Adipocyte (in vitro differentiated cells): ENCODE results near the gene DSC1.
"Not testable (repeated sequence)": the region's sequence is repeated elsewhere in the genome, so short reads cannot be mapped to it uniquely, and the experiment has no call there.

Experiments
- DNase-seq: peaks from one replicate; pipeline ENCODE4 v3.0.0-alpha.2; 2015; ENCODE audit warnings: low read depth
- H3K27me3 ChIP-seq: replicated peaks from 2 replicates; pipeline ENCODE4 v1.7.0; 2013; ENCODE audit warnings: mild to moderate bottlenecking, low read length, moderate library complexity; ENCODE audit not compliant: control insufficient read depth, insufficient read depth
- H3K36me3 ChIP-seq: 2 replicates; pipeline ENCODE4 v1.7.0; 2013; ENCODE audit warnings: low read length, mild to moderate bottlenecking, moderate library complexity; ENCODE audit not compliant: control insufficient read depth, insufficient read depth, severe bottlenecking
- H3K4me1 ChIP-seq: 2 replicates; pipeline ENCODE4 v1.7.0; 2013; ENCODE audit warnings: mild to moderate bottlenecking, low read length, moderate library complexity; ENCODE audit not compliant: control insufficient read depth, insufficient read depth
- H3K4me3 ChIP-seq: 2 replicates; pipeline ENCODE4 v1.7.0; 2013; ENCODE audit warnings: mild to moderate bottlenecking, low read length, moderate library complexity
- H3K9ac ChIP-seq: 2 replicates; pipeline ENCODE4 v1.7.0; 2013; ENCODE audit warnings: mild to moderate bottlenecking, low read length, moderate library complexity
- H3K9me3 ChIP-seq: 2 replicates; pipeline ENCODE4 v1.7.0; 2013; ENCODE audit warnings: mild to moderate bottlenecking, low read length, moderate library complexity; ENCODE audit not compliant: control insufficient read depth

The DSC1 gene

GRCh38 chr18:31138709-31139108, 23.9 kb downstream of the DSC1 start:
- H3K4me1 ChIP-seq, result no peaks in the 10 kb centered on the region
- DNase-seq, result no peak

GRCh38 chr18:31134988-31135529, 27.6 kb downstream of the DSC1 start:
- H3K9ac ChIP-seq, result no peak overlapping the region
- no peak overlapping the region for H3K4me3 ChIP-seq
- H3K36me3 ChIP-seq, result no peaks in the 10 kb centered on the region
- H3K9me3 ChIP-seq, result no peaks in the 10 kb centered on the region
- no peak for DNase-seq
- no peaks in the 10 kb centered on the region for H3K4me1 ChIP-seq
- no peaks in the 10 kb centered on the region for H3K27me3 ChIP-seq

More at GRCh38 chr18:31138709-31139108, 23.9 kb downstream of the DSC1 start:
- H3K36me3 ChIP-seq, result no peaks in the 10 kb centered on the region
- H3K9me3 ChIP-seq, result no peaks in the 10 kb centered on the region
- no peak overlapping the region for H3K4me3 ChIP-seq
- no peak overlapping the region for H3K9ac ChIP-seq
- H3K27me3 ChIP-seq, result no peaks in the 10 kb centered on the region

- H3K36me3 ChIP-seq, result no peaks in the 10 kb centered on the region
- H3K4me1 ChIP-seq, result no peaks in the 10 kb centered on the region
- H3K27me3 ChIP-seq, result no peaks in the 10 kb centered on the region
- H3K9me3 ChIP-seq, result no peaks in the 10 kb centered on the region
- H3K4me3 ChIP-seq, result no peak overlapping the region
- no peak for DNase-seq
- no peak overlapping the region for H3K9ac ChIP-seq
Observed at GRCh38 chr18:31129398-31130115, 33.1 kb downstream of the DSC1 start.

GRCh38 chr18:31125878-31126277, 36.8 kb downstream of the DSC1 start:
- no peaks in the 10 kb centered on the region for H3K27me3 ChIP-seq
- H3K4me3 ChIP-seq, result no peak overlapping the region
- H3K4me1 ChIP-seq, result no peaks in the 10 kb centered on the region
- DNase-seq, result no peak
- H3K36me3 ChIP-seq, result no peaks in the 10 kb centered on the region
- H3K9me3 ChIP-seq, result no peaks in the 10 kb centered on the region
- no peak overlapping the region for H3K9ac ChIP-seq

GRCh38 chr18:31123125-31123524, 39.5 kb downstream of the DSC1 start:
- H3K36me3 ChIP-seq, H3K4me3 ChIP-seq, H3K9me3 ChIP-seq, H3K4me1 ChIP-seq, H3K27me3 ChIP-seq, H3K9ac ChIP-seq, DNase-seq: not testable (repeated sequence)

GRCh38 chr18:31120594-31120993, 42.1 kb downstream of the DSC1 start:
- H3K9ac ChIP-seq, result no peak overlapping the region
- DNase-seq, result no peak
- no peaks in the 10 kb centered on the region for H3K9me3 ChIP-seq
- H3K4me3 ChIP-seq, result no peak overlapping the region
- no peaks in the 10 kb centered on the region for H3K36me3 ChIP-seq
- H3K27me3 ChIP-seq, result no peaks in the 10 kb centered on the region
- H3K4me1 ChIP-seq, result no peaks in the 10 kb centered on the region

- peaks cover 4% of the 10 kb centered on the region for H3K9me3 ChIP-seq
- H3K9ac ChIP-seq, result no peak overlapping the region
- no peaks in the 10 kb centered on the region for H3K36me3 ChIP-seq
- peaks cover 5% of the 10 kb centered on the region for H3K27me3 ChIP-seq
- no peak for DNase-seq
- H3K4me3 ChIP-seq, result no peak overlapping the region
- H3K4me1 ChIP-seq, result no peaks in the 10 kb centered on the region
Observed at GRCh38 chr18:31116853-31117595, 45.6 kb downstream of the DSC1 start.

- H3K27me3 ChIP-seq, result peaks cover 5% of the 10 kb centered on the region
- DNase-seq, result no peak
- H3K4me3 ChIP-seq, result no peak overlapping the region
- no peaks in the 10 kb centered on the region for H3K4me1 ChIP-seq
- H3K36me3 ChIP-seq, result no peaks in the 10 kb centered on the region
- peaks cover 4% of the 10 kb centered on the region for H3K9me3 ChIP-seq
- no peak overlapping the region for H3K9ac ChIP-seq
Observed at GRCh38 chr18:31112804-31113203, 49.9 kb downstream of the DSC1 start.

GRCh38 chr18:31105733-31106132, 56.9 kb downstream of the DSC1 start:
- Histone ChIP-seq H3K36me3 (no peaks in the 10 kb centered on the region), H3K4me1 (no peaks in the 10 kb centered on the region), H3K9me3 (no peaks in the 10 kb centered on the region), H3K4me3 (no peak overlapping the region), H3K9ac (no peak overlapping the region), H3K27me3 (peaks cover 12% of the 10 kb centered on the region)
- no peak for DNase-seq

GRCh38 chr18:31104444-31104843, 58.2 kb downstream of the DSC1 start:
- H3K4me1 ChIP-seq, result no peaks in the 10 kb centered on the region
- H3K27me3 ChIP-seq, result peaks cover 25% of the 10 kb centered on the region
- no peak overlapping the region for H3K4me3 ChIP-seq
- no peaks in the 10 kb centered on the region for H3K36me3 ChIP-seq
- H3K9ac ChIP-seq, result no peak overlapping the region
- DNase-seq, result no peak
- H3K9me3 ChIP-seq, result no peaks in the 10 kb centered on the region

- Histone ChIP-seq H3K36me3 (no peaks in the 10 kb centered on the region), H3K4me3 (no peak overlapping the region), H3K27me3 (peaks cover 33% of the 10 kb centered on the region), H3K9me3 (no peaks in the 10 kb centered on the region), H3K9ac (no peak overlapping the region), H3K4me1 (no peaks in the 10 kb centered on the region)
- no peak for DNase-seq
Observed at GRCh38 chr18:31103423-31103822, 59.2 kb downstream of the DSC1 start.
